Brain microvascular endothelial cell (primary cell): ENCODE data around the gene VASP.

ENCODE experiments used
- DNase-seq: peaks from one replicate; pipeline ENCODE4 v3.0.0-alpha.2; 2020
- H3K27ac ChIP-seq: fragments of 250-450 bp; sonication (Bioruptor Pico); 2 replicates; pipeline ENCODE4 v1.5.1; 2020; ENCODE audit warnings: mild to moderate bottlenecking, moderate library complexity
- H3K27me3 ChIP-seq: fragments of 250-450 bp; sonication (Bioruptor Pico); replicated peaks from 2 replicates; pipeline ENCODE4 v1.5.1; 2020; ENCODE audit warnings: mild to moderate bottlenecking
- H3K36me3 ChIP-seq: fragments of 250-450 bp; sonication (Bioruptor Pico); replicated peaks from 2 replicates; pipeline ENCODE4 v1.5.1; 2020; ENCODE audit warnings: mild to moderate bottlenecking
- H3K4me3 ChIP-seq: 2 replicates; pipeline ENCODE4 v1.5.1; 2011; ENCODE audit warnings: low read depth, mild to moderate bottlenecking, control low read depth, low read length, moderate library complexity
- CTCF ChIP-seq: IDR thresholded peaks from 2 replicates; pipeline ENCODE4 v1.5.1; 2011; ENCODE audit warnings: low read depth, mild to moderate bottlenecking, moderate library complexity, low read length, control low read depth, inconsistent platforms; ENCODE audit errors: missing control alignments
- in situ Hi-C: cut with HindIII; loops from 2 replicates; pipeline ENCODE4 v1.10.0; 2017; ENCODE audit warnings: low sequenced_read_pairs, low pct_ligation_motif_present

VASP gene

DNA sequence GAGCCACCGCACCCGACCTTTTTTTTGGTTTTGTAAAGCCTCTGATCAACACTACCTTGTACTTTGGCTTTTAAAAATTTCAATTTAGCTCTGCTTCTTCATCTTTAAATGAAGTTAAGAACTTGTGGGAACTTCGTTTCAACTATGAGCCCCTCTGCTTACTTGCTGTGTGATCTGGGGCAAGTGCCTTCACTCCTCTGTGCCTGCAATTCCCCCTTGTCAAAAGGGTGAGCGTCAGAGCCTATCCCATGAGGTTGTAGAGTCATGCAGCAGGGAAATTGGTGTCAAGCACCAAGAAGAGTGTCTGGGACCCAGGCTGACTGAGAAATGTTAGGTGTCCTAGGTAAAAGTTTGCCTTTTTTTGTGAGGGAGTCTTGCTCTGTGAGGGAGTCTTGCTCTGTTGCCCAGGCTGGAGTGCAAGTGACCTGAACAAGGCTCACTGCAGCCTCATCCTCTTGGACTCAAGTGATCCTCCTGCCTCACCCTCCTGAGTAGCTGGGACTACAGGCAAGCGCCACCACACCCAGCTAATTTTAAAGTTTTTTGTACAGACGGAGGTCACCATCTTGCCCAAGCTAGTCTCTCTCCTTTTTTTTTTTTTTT lies 5.7 kb downstream of the VASP start:
- no peak for TF ChIP-seq CTCF
- H3K4me3 ChIP-seq: no peak overlapping the region
- H3K36me3 ChIP-seq: peaks cover 36% of the 10 kb centered on the region
- no peak for DNase-seq
- no peaks in the 10 kb centered on the region for H3K27me3 ChIP-seq
- in situ Hi-C loops: no loop called here
- H3K27ac ChIP-seq: no peak overlapping the region

- DNase-seq: no peak
- Histone ChIP-seq H3K27me3 (no peaks in the 10 kb centered on the region), H3K4me3 (no peak overlapping the region), H3K36me3 (peaks cover 49% of the 10 kb centered on the region), H3K27ac (no peak overlapping the region)
- no peak for TF ChIP-seq CTCF
- in situ Hi-C loops: no loop called here
Observed at GRCh38 chr19:45514376-45515051, 7.2 kb downstream of the VASP start.

GRCh38 chr19:45515081-45515624 lies 7.9 kb downstream of the VASP start:
- H3K27ac ChIP-seq: no peak overlapping the region
- in situ Hi-C loops: no loop called here

DNA sequence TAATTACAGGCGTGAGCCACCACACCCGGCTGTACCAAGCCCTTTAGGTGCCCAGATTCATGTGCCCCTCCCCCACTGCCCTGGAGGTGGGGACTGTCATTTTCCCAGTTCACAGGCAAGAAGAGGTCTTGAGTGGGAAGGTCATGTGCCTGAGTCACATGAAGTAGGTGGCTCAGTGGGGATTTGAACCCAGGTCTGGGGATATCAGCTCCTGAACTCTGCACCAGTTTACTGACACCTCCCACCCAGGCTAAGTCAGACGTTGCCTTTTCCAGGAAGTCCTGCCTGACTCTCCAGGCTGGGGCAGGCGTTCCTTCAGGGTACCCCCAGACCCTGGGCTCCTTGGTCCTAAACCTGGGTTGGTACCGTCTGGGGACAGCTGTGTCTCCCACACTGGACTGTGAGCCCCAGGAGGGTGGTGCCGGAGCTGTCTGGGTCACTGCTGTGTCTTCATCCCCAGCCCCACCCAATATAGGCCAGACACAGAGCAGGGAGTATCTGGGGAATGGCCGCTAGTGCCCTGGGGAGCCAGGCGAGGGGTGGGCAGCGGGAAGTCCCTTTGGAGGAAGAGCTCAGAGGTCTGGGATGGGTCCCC lies 8.6 kb downstream of the VASP start:
- no peak for DNase-seq
- no peak for TF ChIP-seq CTCF
- Histone ChIP-seq H3K27me3 (no peaks in the 10 kb centered on the region), H3K4me3 (no peak overlapping the region), H3K36me3 (peaks cover 60% of the 10 kb centered on the region), H3K27ac (no peak overlapping the region)
- in situ Hi-C loops: no loop called here

More at GRCh38 chr19:45515081-45515624, 7.9 kb downstream of the VASP start:
- Histone ChIP-seq H3K36me3 (peaks cover 52% of the 10 kb centered on the region), H3K27me3 (no peaks in the 10 kb centered on the region), H3K4me3 (no peak overlapping the region)
- TF ChIP-seq CTCF: no peak
- no peak for DNase-seq

- in situ Hi-C loops: no loop called here
- TF ChIP-seq CTCF: no peak
- H3K36me3 ChIP-seq: peaks cover 67% of the 10 kb centered on the region
- no peak overlapping the region for H3K27ac ChIP-seq
- DNase-seq: no peak
- H3K27me3 ChIP-seq: no peaks in the 10 kb centered on the region
- H3K4me3 ChIP-seq: no peak overlapping the region
Observed at GRCh38 chr19:45517238-45517637, 10.0 kb downstream of the VASP start.
